Measurements from ENCODE around the gene ANKRD13B.

ANKRD13B gene

DNA sequence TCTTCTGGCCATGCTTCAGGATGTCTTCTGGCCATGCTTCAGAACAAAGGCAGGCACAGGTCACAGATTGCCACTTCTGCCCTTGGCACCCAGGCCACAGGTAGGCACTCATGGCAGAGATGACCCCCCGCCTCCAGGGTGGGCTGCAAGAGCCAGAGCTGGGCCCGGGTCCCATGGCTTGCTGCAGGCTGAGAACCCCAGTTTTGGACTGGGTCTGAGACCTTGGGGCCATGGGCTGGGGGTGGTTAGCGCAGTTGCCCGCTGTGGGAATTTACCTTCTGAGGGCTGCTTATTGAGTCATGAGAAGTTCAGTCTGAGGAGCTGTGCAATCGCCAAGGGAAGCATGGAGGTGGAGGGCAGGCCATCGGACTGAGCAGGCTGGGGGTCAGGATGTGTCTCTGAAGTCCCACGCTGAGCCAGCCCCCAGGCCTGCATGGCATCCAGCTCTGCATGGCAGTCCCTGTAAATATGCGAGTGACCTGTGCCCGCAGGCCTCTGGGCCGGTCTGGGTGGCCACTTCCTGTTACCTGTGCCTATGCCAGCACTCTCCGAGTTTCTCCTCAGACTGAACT, 1.7 kb downstream of the ANKRD13B start:
- peak overlapping the region; percentile 98 for H3K27ac ChIP-seq
- TF ChIP-seq ZFX (IDR thresholded peaks at IDR 0.05; ENCODE audit: borderline replicate concordance), result no peak
- TF ChIP-seq, protein P1, sequence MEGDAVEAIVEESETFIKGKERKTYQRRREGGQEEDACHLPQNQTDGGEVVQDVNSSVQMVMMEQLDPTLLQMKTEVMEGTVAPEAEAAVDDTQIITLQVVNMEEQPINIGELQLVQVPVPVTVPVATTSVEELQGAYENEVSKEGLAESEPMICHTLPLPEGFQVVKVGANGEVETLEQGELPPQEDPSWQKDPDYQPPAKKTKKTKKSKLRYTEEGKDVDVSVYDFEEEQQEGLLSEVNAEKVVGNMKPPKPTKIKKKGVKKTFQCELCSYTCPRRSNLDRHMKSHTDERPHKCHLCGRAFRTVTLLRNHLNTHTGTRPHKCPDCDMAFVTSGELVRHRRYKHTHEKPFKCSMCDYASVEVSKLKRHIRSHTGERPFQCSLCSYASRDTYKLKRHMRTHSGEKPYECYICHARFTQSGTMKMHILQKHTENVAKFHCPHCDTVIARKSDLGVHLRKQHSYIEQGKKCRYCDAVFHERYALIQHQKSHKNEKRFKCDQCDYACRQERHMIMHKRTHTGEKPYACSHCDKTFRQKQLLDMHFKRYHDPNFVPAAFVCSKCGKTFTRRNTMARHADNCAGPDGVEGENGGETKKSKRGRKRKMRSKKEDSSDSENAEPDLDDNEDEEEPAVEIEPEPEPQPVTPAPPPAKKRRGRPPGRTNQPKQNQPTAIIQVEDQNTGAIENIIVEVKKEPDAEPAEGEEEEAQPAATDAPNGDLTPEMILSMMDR (IDR thresholded peaks at IDR 0.05), result peak; percentile 28

DNA sequence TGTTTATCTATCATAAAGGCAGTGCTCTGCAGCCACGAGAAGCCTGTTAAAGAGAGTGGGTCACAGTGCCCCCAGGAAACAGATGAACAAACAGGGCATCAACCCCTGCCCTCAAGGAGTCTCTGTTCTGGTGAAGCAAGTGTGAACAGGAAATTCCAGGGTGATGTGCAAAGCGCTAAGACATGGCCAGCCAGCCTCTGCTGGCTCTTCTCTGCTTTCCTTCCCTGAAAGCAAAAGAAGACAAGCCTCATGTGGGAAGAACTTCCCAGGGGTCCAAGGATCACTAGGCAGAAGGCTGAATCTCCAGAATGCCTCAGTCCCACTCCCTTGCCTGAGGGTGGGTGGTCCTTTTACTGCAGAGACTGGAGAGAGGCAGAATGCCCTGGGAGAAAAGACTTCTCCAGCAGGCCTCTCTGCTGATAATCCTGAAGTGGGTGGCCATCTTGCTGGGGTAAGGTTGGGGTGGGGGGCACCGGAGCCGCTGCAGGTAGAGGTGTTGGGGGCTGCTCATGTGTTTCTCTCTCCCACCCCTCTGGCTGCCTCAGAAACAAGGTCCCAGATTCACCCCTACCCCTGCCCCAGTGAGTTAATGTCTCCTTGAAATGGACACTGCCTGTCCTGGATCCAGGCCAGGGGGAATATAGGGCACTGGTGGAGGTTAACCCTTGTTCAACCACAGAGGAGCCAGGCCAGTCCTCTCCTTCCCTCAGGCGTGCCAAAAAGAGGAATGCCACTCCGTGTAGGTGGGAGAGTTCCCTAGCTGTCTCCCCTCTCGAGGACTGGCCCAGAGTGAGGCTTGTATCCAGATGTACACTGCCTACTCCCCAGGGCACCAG, 2.4 kb downstream of the ANKRD13B start:
- TF ChIP-seq, protein P1 (IDR thresholded peaks at IDR 0.05), result no peak
- no peak for TF ChIP-seq ZFX (IDR thresholded peaks at IDR 0.05; ENCODE audit: borderline replicate concordance)
- peak overlapping the region; percentile 98 for H3K27ac ChIP-seq

DNA sequence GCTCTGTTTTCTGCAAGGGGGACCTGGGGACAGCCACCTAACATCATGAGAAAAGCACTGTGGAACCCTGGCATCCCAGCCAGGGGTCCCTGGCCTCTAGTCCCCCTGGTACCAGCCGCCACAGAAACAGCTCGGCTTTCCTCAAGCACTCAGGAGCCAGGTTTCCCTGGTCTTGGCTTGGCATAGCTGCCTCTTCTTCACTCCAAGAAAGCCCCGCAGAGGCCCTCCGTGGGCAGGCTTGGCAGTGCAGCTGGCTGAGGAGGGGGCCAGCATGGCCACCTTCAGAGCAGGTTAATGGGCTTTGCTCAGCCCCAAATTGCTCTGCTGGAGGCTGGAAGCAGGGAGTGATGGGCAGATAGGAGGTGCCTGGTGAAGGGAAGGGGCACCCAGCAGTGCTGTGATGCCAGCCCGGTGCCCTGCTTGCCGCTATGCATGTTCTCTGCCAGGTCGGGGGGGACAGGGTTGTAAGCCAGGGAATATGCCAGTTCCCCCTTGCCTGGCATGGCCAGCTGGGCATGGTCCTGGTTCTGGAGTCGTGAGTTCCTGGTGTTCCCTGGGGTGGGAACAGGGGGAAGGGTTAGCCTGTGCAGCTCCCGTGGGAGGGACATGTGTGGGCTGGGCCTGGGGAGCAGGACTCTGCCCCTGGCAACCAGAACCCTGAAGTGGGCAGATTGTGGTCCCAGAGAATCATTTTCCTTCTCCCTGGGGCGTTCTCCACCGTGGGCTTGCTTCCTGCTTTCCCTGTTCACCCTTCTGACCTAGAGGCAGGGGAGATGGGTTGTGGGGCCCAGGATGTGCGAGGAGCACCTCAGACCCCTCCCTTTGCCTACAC, 3.2 kb downstream of the ANKRD13B start:
- peak overlapping the region; percentile 98 for H3K27ac ChIP-seq
- TF ChIP-seq, protein P1 (IDR thresholded peaks at IDR 0.05), result no peak
- TF ChIP-seq ZFX (IDR thresholded peaks at IDR 0.05; ENCODE audit: borderline replicate concordance), result no peak

DNA sequence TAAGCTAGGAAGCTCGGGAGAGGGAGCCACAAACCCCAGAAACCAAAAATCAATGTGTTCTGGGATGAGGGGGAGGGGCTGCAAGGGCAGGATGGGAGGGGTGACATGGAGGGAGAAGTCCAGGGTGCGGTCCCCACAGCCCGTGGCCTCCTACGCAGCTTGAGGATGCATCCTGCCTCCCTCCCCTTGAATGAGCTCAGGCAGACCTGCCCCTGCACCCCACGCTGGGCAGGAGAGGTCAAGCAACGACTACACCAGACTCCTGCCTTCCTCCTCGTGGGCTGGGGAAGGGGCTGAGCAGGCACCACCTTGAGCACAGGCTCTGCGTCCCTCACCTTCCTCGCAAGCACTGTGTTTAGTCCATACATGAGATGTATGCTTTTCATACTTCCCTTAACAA, 3.9 kb downstream of the ANKRD13B start:
- H3K27ac ChIP-seq, result peak overlapping the region; percentile 53
- no peak for TF ChIP-seq ZFX (IDR thresholded peaks at IDR 0.05; ENCODE audit: borderline replicate concordance)
- TF ChIP-seq, protein P1 (IDR thresholded peaks at IDR 0.05), result no peak

DNA sequence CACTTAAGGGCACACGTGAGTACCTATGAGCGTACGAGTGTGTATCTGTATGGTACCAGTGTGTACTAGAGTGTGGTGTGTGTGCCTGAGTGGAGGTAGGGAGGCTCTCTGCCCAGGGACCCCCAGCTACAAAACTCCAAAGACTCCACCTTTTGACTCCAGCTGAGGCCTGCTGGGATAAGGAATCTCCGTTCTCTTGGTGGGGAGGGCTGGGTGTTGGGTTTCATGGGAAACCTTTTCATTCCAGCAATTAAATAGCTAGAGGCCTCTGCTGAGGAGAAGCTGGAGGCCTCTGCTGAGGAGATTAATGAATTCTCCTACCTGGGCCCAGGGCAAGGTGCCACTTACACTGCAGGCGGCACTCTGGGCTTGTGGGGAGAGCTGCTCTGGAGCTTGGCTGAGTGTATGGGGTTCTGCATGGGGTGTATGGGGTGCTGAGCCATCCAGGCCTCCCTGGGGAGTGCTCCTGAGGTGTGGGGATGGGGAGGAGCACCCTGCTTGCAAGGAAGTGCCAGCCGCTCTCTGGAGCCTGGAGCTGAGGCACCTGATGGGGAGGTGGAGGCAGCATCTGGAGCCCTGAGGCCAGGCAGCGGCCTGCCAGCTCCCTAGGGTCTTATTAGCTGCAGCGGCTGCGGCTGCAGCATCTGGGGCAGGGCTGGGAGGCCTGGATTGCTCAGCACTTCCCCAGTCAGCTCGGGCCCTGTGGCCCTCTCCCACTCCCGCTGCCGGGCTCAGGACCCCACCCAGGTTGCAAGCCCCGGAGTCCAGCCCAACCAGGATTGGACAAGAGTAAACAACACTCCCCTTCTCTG, 4.6 kb downstream of the ANKRD13B start:
- TF ChIP-seq, protein P1 (IDR thresholded peaks at IDR 0.05), result no peak
- H3K27ac ChIP-seq, result peak overlapping the region; percentile 53

DNA sequence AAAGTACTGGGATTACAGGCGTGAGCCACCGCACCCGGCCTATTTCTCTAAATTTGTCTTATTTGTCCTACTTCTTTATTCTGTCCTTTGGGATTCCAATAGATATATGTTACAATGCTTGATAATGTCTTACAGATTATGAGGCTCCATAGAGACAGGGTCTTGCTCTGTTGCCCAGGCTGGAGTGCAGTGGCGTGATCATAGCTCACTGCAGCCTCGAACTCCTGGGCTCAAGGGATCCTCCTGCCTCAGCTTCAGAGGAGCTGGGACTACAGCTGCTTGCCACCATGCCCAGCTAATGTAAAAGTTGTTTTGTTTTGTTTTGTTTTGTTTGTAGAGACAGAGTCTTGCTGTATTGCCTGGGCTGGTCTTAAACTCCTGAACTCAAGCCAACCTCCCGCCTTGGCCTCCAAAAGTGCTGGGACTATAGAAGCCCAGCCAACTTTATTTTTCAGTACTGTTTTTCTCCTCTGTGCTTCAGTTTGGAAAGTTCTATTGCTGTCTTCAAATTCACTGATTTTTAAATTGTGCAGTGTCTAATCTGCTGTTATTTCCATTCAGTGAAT, 10.3 kb downstream of the ANKRD13B start:
- TF ChIP-seq, protein P1 (IDR thresholded peaks at IDR 0.05), result no peak
- no peak for TF ChIP-seq ZFX (IDR thresholded peaks at IDR 0.05; ENCODE audit: borderline replicate concordance)

More for the DNA sequence above, 10.3 kb downstream of the ANKRD13B start:
- no peak overlapping the region for H3K27ac ChIP-seq
